Measurements from ENCODE around the gene SLMAP.

The SLMAP gene

GRCh38 chr3:57896691-57897090 lies 140.6 kb downstream of the SLMAP start:
- TF ChIP-seq, protein P1, sequence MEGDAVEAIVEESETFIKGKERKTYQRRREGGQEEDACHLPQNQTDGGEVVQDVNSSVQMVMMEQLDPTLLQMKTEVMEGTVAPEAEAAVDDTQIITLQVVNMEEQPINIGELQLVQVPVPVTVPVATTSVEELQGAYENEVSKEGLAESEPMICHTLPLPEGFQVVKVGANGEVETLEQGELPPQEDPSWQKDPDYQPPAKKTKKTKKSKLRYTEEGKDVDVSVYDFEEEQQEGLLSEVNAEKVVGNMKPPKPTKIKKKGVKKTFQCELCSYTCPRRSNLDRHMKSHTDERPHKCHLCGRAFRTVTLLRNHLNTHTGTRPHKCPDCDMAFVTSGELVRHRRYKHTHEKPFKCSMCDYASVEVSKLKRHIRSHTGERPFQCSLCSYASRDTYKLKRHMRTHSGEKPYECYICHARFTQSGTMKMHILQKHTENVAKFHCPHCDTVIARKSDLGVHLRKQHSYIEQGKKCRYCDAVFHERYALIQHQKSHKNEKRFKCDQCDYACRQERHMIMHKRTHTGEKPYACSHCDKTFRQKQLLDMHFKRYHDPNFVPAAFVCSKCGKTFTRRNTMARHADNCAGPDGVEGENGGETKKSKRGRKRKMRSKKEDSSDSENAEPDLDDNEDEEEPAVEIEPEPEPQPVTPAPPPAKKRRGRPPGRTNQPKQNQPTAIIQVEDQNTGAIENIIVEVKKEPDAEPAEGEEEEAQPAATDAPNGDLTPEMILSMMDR (IDR thresholded peaks at IDR 0.05; ENCODE audit: insufficient read depth, low read length, missing control alignments) = no peak
- H3K4me3 ChIP-seq (ENCODE audit: low read depth, low read length) = no peak overlapping the region
- POLR2A ChIA-PET = no interaction called here
- CTCF ChIA-PET = interaction anchor here (1.0 kb wide), 1 partner anchor 27 kb away, joined by 3 read pairs; no protein-coding TSS in a partner anchor
- DNase-seq (ENCODE audit: low read depth, low spot score) = no peak

DNA sequence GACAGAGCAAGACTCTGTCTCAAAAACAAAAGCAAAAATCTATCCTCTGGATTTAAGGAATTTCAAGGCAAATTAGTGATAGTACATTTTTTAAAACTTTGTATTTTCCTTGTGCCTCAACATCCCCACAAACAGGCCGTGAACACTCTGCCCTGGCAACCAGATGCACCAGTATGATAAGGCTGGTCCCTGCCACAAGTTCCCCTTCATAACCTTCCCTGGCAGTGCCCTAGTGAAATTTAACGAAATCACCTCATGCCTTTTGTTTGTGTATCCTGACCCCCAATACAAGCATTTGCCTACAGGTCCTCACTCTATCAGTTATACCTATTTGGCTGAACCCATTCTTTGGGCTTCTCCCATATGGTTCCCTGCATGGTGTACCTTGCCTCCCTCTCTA lies 144.7 kb downstream of the SLMAP start:
- DNase-seq (ENCODE audit: low read depth, low spot score) = no peak
- POLR2A ChIA-PET = no interaction called here
- TF ChIP-seq, protein P1 (IDR thresholded peaks at IDR 0.05; ENCODE audit: insufficient read depth, low read length, missing control alignments) = no peak
- CTCF ChIA-PET = interaction anchor here (0.6 kb wide), 1 partner anchor 12 kb away, joined by 3 read pairs; no protein-coding TSS in a partner anchor
- no peak overlapping the region for H3K4me3 ChIP-seq (ENCODE audit: low read depth, low read length)

DNA sequence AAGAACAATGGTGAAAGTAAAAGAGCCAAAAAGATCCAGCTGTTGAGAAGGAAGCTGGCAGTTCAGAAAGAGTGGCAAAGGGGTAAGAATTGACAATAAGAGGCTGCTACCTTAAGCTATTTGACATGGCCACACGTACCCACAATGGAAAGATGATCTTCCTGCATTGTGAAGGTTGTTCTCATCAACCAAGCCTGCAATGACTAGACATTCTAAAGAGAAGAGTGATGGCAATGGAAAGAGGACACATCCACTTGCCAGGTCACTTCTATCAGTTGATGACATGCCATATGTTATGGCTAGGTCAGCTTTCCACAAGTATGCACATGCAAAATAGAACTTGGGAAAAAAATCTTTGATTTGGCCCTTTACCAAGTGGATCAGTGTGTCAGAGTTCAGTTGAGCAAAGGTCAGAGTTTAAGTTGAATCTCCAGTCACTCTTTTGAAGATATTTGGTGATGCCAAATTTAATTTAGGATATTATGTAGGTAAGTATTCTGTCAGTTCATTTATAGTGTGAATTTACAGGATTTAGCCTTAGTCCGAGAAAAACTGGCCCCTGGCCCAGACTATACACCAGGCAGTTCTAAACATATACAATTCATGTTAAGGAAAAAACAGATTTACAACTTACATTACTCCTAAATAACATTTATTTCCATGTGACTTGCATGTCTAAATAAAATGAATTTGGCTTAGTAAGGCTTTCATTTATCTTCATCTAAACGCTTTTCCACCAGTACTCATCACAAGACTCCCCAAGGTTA lies 147.2 kb downstream of the SLMAP start:
- no peak overlapping the region for H3K4me3 ChIP-seq (ENCODE audit: low read depth, low read length)
- CTCF ChIA-PET = interaction anchor here (1.5 kb wide), 1 partner anchor 9 kb away, joined by 3 read pairs; no protein-coding TSS in a partner anchor
- TF ChIP-seq, protein P1 (IDR thresholded peaks at IDR 0.05; ENCODE audit: insufficient read depth, low read length, missing control alignments) = no peak
- POLR2A ChIA-PET = no interaction called here
- no peak for DNase-seq (ENCODE audit: low read depth, low spot score)

DNA sequence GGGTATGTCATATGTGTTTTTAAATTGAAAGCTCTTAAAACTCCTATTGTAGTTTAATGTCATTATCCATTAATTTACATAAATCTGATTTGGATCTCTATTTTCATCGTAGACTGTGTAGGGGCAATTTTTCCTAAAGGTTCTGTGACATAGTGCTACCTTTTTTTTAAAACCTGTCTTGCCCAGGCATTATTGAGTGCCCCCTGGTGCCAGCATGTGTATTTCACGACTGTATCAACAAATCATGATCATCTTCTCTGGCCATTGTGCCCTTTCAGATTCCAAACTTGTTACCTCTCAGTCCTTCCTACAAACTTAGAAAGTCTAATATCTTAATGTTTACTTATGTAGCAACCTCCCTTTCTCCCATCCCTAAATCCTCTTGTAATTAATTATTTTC lies 154.9 kb downstream of the SLMAP start:
- H3K4me3 ChIP-seq (ENCODE audit: low read depth, low read length) = no peak overlapping the region
- DNase-seq (ENCODE audit: low read depth, low spot score) = no peak
- POLR2A ChIA-PET = no interaction called here
- CTCF ChIA-PET = interaction anchor here (0.9 to 1.5 kb wide), 6 partner anchors 8 to 741 kb away, joined by 3 to 5 read pairs (median 3); partner anchors contain the start of gene FLNB
- TF ChIP-seq, protein P1 (IDR thresholded peaks at IDR 0.05; ENCODE audit: insufficient read depth, low read length, missing control alignments) = peak; percentile 20

- ChIA-PET POLR2A (no interaction called here), CTCF (interaction anchor here (1.2 to 1.4 kb wide), 3 partner anchors 9 to 97 kb away, joined by 3 read pairs; partner anchors contain the start of gene FLNB)
- DNase-seq (ENCODE audit: low read depth, low spot score) = no peak
- no peak overlapping the region for H3K4me3 ChIP-seq (ENCODE audit: low read depth, low read length)
- TF ChIP-seq, protein P1 (IDR thresholded peaks at IDR 0.05; ENCODE audit: insufficient read depth, low read length, missing control alignments) = no peak
These were observed 155.5 kb downstream of the SLMAP start for GRCh38 chr3:57911593-57911992.

DNA sequence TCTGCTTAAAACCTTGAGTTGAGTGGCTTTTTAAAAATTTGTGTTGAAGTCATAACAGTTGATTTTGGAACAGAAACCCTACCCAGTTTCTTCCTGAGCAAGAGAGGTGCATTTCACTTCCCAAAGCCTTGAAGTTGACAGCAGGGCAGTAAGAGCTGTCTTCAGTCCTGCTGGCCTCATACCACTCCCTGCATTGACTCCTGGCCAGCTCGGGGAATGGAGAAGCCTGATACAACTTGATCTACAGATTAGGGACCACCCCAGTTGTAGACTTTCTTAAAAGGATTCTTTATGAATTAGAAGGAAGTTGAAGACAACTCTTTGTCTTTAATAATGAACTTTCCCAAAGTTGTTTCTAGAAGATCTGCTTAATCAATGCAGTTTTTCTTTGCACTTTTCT lies 161.5 kb downstream of the SLMAP start:
- DNase-seq (ENCODE audit: low read depth, low spot score) = no peak
- POLR2A ChIA-PET = no interaction called here
- H3K4me3 ChIP-seq (ENCODE audit: low read depth, low read length) = no peak overlapping the region
- CTCF ChIA-PET = no interaction called here
- TF ChIP-seq, protein P1 (IDR thresholded peaks at IDR 0.05; ENCODE audit: insufficient read depth, low read length, missing control alignments) = no peak
